Ovary (tissue), 9 donors: ENCODE results near the gene GAS2L2. TPM values are rescaled to one million over a fixed set of nuclear protein-coding genes. Genes with fewer than 3 reads are reported as not detected.

ENCODE experiments used
- DNase-seq, 5 donors: peaks; one replicate each; pipeline ENCODE4 v3.0.0-alpha.2; 2019 to 2020
- H3K27ac ChIP-seq, 2 donors: fragments of 200-600 bp; one replicate each; pipeline versions ENCODE4 v1.5.1 to v1.8.0; 2019 to 2022
- H3K27me3 ChIP-seq: fragments of 200-600 bp; one replicate; pipeline ENCODE4 v1.8.0; 2022
- H3K36me3 ChIP-seq: fragments of 200-600 bp; sonication (generic); one replicate; pipeline ENCODE4 v1.5.1; 2019
- H3K4me1 ChIP-seq: one replicate; pipeline ENCODE4 v1.8.1; 2013; ENCODE audit warnings: mild to moderate bottlenecking, moderate library complexity; ENCODE audit not compliant: insufficient read depth
- H3K4me3 ChIP-seq: fragments of 200-600 bp; sonication (generic); one replicate; pipeline ENCODE4 v1.5.1; 2017
- H3K9me3 ChIP-seq, 2 donors: fragments of 200-600 bp in 1 of 2; sonication (generic) in 1 of 2; one replicate each; pipeline versions ENCODE4 v1.5.1 to v1.8.1; 2013 to 2019; ENCODE audit warnings: mild to moderate bottlenecking in 1 of 2, moderate library complexity in 1 of 2
- CTCF ChIP-seq, 3 donors: fragments of 450-650 bp in 2 of 3; fragments of 200-600 bp in 1 of 3; IDR thresholded peaks; one replicate each; pipeline versions ENCODE4 v1.5.1 to v1.8.0; 2016 to 2022; ENCODE audit warnings: antibody characterized with exemption in 3 of 3, mild to moderate bottlenecking in 1 of 3
- EP300 ChIP-seq: sonication (generic); formaldehyde crosslinking; IDR thresholded peaks from one replicate; pipeline ENCODE4 v1.6.1; 2017; ENCODE audit warnings: antibody characterized with exemption
- POLR2A ChIP-seq: fragments of 450-650 bp; IDR thresholded peaks from one replicate; pipeline ENCODE4 v1.6.1; 2017; ENCODE audit warnings: antibody characterized with exemption, mild to moderate bottlenecking, moderate library complexity
- WGBS, 3 donors: extraction: QIAGEN DNeasy Blood & Tissue Kit in 1 of 3; methylation state at CpG; one replicate each; pipeline versions ENCODE4 v1.1.5 to v1.1.7; 2013 to 2017; 5-methylcytosine and 5-hydroxymethylcytosine counted together
- intact Hi-C, 4 donors: fragments of 100-400 bp; cut with DNase I; formaldehyde crosslinking; loops; one replicate each; pipeline versions ENCODE4 v1.11.0 to v1.15.1; 2022 to 2023
- polyA plus RNA-seq, 2 donors: library from polyadenylated mRNA; stranded (reverse); fragments of 200-250 nt in 1 of 2; fragments of 350-450 nt in 1 of 2; fragmentation: Illumina TruSeq in 1 of 2; extraction: RNeasy Lipid Tissue Mini Kit (QIAGEN cat#74804) in 1 of 2; gene quantifications; one replicate each; pipeline ENCODE4 v1.2.3, GENCODE V29; 2013 to 2014
- total RNA-seq, 7 donors: library from RNA; depleted of rRNA in 2 of 7; stranded (reverse); fragments of >200 nt in 2 of 7; fragmentation: NEBNext Ultra II Directional in 3 of 7; extraction: Animal tissue kit (Norgen Biotek cat#: 25700) in 3 of 7; gene quantifications; one replicate each; pipeline versions ENCODE4 v1.1.0 to v1.2.4, GENCODE V29; 2016 to 2023
- donor health status: DM: no; HTN: no; CAD: no; lungs with moderate emphysema.
- donor health status: DM: no; HTN: no; CAD: no.
- donor health status: Bipolar disorder and iron deficiency.
- donor health status: DM: yes; HTN: yes; CAD: no.
- donor health status: DM: no; HTN: no; CAD: no.
- donor health status: DM: yes; HTN: yes; CAD: no.

The GAS2L2 gene
- total and polyA plus RNA-seq, 9 donors: 0.02 to 9.0 (median 0.61) TPM; not detected in 3

- peaks cover 6% of the 10 kb centered on the region for H3K4me1 ChIP-seq
- H3K27ac ChIP-seq: no peak overlapping the region
- no peaks in the 10 kb centered on the region for H3K27me3 ChIP-seq
- no peak overlapping the region for H3K4me3 ChIP-seq
- TF ChIP-seq POLR2A (no peak), CTCF (IDR thresholded peaks at IDR 0.05) (no peak), EP300 (no peak)
- DNase-seq: no peak
- H3K36me3 ChIP-seq: no peaks in the 10 kb centered on the region
- intact Hi-C loops: no loop called here
- H3K9me3 ChIP-seq: no peaks in the 10 kb centered on the region
- 88 to 95% (median 92%) methylated on average over 4 of the region's 4 CpGs for WGBS, 3 donors
Observed at GRCh38 chr17:35725058-35725457, 28.0 kb downstream of the GAS2L2 start.

- TF ChIP-seq POLR2A (no peak), CTCF (IDR thresholded peaks at IDR 0.05) (no peak), EP300 (no peak)
- H3K4me3 ChIP-seq: no peak overlapping the region
- no peak for DNase-seq
- WGBS, 3 donors: 97 to 100% (median 99%) methylated on average over 2 of the region's 2 CpGs
- peaks cover 6% of the 10 kb centered on the region for H3K4me1 ChIP-seq
- no peaks in the 10 kb centered on the region for H3K36me3 ChIP-seq
- no peak overlapping the region for H3K27ac ChIP-seq
- intact Hi-C loops: no loop called here
- H3K27me3 ChIP-seq: no peaks in the 10 kb centered on the region
- H3K9me3 ChIP-seq: no peaks in the 10 kb centered on the region
Observed at GRCh38 chr17:35723735-35724134, 29.3 kb downstream of the GAS2L2 start.

GRCh38 chr17:35717475-35717874 is 35.6 kb downstream of the GAS2L2 start:
- H3K27me3 ChIP-seq: no peaks in the 10 kb centered on the region
- intact Hi-C loops: no loop called here
- H3K4me1 ChIP-seq: peaks cover 11% of the 10 kb centered on the region
- no peak for DNase-seq
- no peak overlapping the region for H3K27ac ChIP-seq
- 42 to 62% (median 45%) methylated on average over 2 of the region's 2 CpGs for WGBS, 3 donors
- no peak overlapping the region for H3K4me3 ChIP-seq
- TF ChIP-seq CTCF (IDR thresholded peaks at IDR 0.05): no peak
- no peak for TF ChIP-seq POLR2A
- H3K9me3 ChIP-seq: no peaks in the 10 kb centered on the region
- H3K36me3 ChIP-seq: no peaks in the 10 kb centered on the region

- intact Hi-C loops: no loop called here
- Histone ChIP-seq H3K4me3 (no peak overlapping the region), H3K36me3 (no peaks in the 10 kb centered on the region), H3K27ac (no peak overlapping the region), H3K4me1 (peaks cover 11% of the 10 kb centered on the region), H3K27me3 (no peaks in the 10 kb centered on the region), H3K9me3 (no peaks in the 10 kb centered on the region)
- peak in 1 of 5 donors; percentile 42 for DNase-seq
- TF ChIP-seq EP300: peak; percentile 58
- TF ChIP-seq CTCF (IDR thresholded peaks at IDR 0.05): no peak
- 34 to 49% (median 45%) methylated on average over 4 of the region's 4 CpGs for WGBS, 3 donors
Observed at GRCh38 chr17:35716897-35717465, 36.1 kb downstream of the GAS2L2 start.
